ENCODE results near the gene CLHC1. TPM values are rescaled to one million over a fixed set of nuclear protein-coding genes. Genes with fewer than 3 reads are reported as not detected.

Gene CLHC1
- total RNA-seq, 2 experiments from 2014 or later = 12.4 to 32.1 TPM

DNA sequence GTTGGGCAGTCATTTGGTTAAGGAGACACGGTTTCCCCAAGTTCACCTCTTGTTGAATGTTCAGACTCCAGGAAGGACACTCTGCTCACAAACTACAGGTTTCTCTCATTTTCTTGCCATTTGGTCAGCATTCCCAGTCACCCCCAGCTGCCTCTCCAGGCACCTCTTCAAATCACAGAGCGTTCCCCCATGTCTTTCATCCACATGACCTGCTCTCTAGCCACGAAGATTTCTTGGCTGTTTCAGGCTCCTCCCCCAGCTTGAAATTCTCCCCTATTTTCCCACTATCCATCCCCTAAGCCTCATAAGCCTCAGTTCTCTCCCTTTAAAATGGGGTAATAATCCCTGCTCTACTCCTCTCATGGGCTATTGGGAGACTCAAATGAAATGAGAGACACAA is 92.8 kb downstream of the CLHC1 start:
- Histone ChIP-seq H3K79me2 (ENCODE audit: insufficient read depth, low read depth, low read length) (no peaks in the 10 kb centered on the region), H3K4me3 (ENCODE audit: low read depth, low read length, poor library complexity, severe bottlenecking) (no peak overlapping the region), H3K9me2 (ENCODE audit: insufficient read depth, low read length) (no peaks in the 10 kb centered on the region; the same call in 1 of the 2 replicates), H3K9me3 (ENCODE audit: low read length) (no peaks in the 10 kb centered on the region), H3K27ac (ENCODE audit: low read depth, low read length, poor library complexity, severe bottlenecking) (no peak overlapping the region), H3K4me1 (ENCODE audit: insufficient read depth, low read length, poor library complexity, severe bottlenecking) (peaks cover 18% of the 10 kb centered on the region), H3K36me3 (ENCODE audit: insufficient read depth, low read length) (no peaks in the 10 kb centered on the region), H4K20me1 (ENCODE audit: insufficient read depth, low read length) (no peaks in the 10 kb centered on the region), H3K4me2 (ENCODE audit: low read length) (no peak overlapping the region), H2AFZ (ENCODE audit: low read length) (no peak overlapping the region)
- no TSS peak for BruUV-seq (replicated peaks)
- no peak for DNase-seq (ENCODE audit: low spot score)
- CTCF ChIA-PET (ENCODE audit: unreplicated experiment) = no interaction called here
- POLR2A ChIA-PET = interaction anchor here (1.0 kb wide), 1 partner anchor 12 kb away, joined by 3 read pairs; no protein-coding TSS in a partner anchor
- TF ChIP-seq CTCF (conservative IDR thresholded peaks at IDR 0.05; ENCODE audit: low read length) (no peak), EZH2phosphoT487 (IDR thresholded peaks at IDR 0.05; ENCODE audit: borderline replicate concordance, low read depth, low read length) (no peak)
- intact Hi-C loops (cut with micrococcal nuclease; ENCODE audit: unreplicated experiment) = no loop called here

GRCh38 chr2:55138882-55139229 is 93.2 kb downstream of the CLHC1 start:
- POLR2A ChIA-PET = interaction anchor here (1.0 to 1.7 kb wide), 2 partner anchors 12 kb away, joined by 3 to 7 read pairs; no protein-coding TSS in a partner anchor
- intact Hi-C loops (cut with micrococcal nuclease; ENCODE audit: unreplicated experiment) = no loop called here
- no TSS peak for BruUV-seq (replicated peaks)

More at GRCh38 chr2:55138882-55139229, 93.2 kb downstream of the CLHC1 start:
- no peaks in the 10 kb centered on the region for H3K36me3 ChIP-seq (ENCODE audit: insufficient read depth, low read length)
- H3K9me3 ChIP-seq (ENCODE audit: low read length) = no peaks in the 10 kb centered on the region
- no peak overlapping the region for H3K4me3 ChIP-seq (ENCODE audit: low read depth, low read length, poor library complexity, severe bottlenecking)
- peaks cover 23% of the 10 kb centered on the region for H3K4me1 ChIP-seq (ENCODE audit: insufficient read depth, low read length, poor library complexity, severe bottlenecking)
- no peak for DNase-seq (ENCODE audit: low spot score)
- CTCF ChIA-PET (ENCODE audit: unreplicated experiment) = no interaction called here
- no peak overlapping the region for H3K27ac ChIP-seq (ENCODE audit: low read depth, low read length, poor library complexity, severe bottlenecking)
- no peak overlapping the region for H2AFZ ChIP-seq (ENCODE audit: low read length)
- H4K20me1 ChIP-seq (ENCODE audit: insufficient read depth, low read length) = no peaks in the 10 kb centered on the region
- no peak overlapping the region for H3K4me2 ChIP-seq (ENCODE audit: low read length)
- H3K79me2 ChIP-seq (ENCODE audit: insufficient read depth, low read depth, low read length) = no peaks in the 10 kb centered on the region
- no peaks in the 10 kb centered on the region; the same call in 1 of the 2 replicates for H3K9me2 ChIP-seq (ENCODE audit: insufficient read depth, low read length)
- TF ChIP-seq CTCF (conservative IDR thresholded peaks at IDR 0.05; ENCODE audit: low read length) (no peak), EZH2phosphoT487 (IDR thresholded peaks at IDR 0.05; ENCODE audit: borderline replicate concordance, low read depth, low read length) (no peak)

All from OCI-LY7 (cell line).